SK-N-SH treated with all-trans-retinoic acid at 6 μM for 48 hours (cell line): ENCODE data around the gene EXOSC2.

ENCODE experiments used
- BACH2 ChIP-seq: fragments of 250-450 bp; sonication (Bioruptor Pico); IDR thresholded peaks from 2 replicates; pipeline ENCODE4 v1.9.0; 2021; ENCODE audit warnings: mild to moderate bottlenecking, borderline replicate concordance
- ZC3H10 ChIP-seq: fragments of 250-450 bp; sonication (Bioruptor Pico); IDR thresholded peaks from 2 replicates; pipeline ENCODE4 v1.5.1; 2021; ENCODE audit warnings: mild to moderate bottlenecking, moderate library complexity
- ZFP3 ChIP-seq: fragments of 250-450 bp; sonication (Bioruptor Pico); IDR thresholded peaks from 2 replicates; pipeline ENCODE4 v1.5.0; 2020; ENCODE audit warnings: mild to moderate bottlenecking, moderate library complexity
- ZFP30 ChIP-seq: fragments of 450-650 bp; formaldehyde crosslinking; IDR thresholded peaks from 2 replicates; pipeline ENCODE4 v1.5.0; 2022; ENCODE audit warnings: mild to moderate bottlenecking, moderate library complexity
- ZNF70 ChIP-seq: fragments of 450-650 bp; formaldehyde crosslinking; IDR thresholded peaks from 2 replicates; pipeline ENCODE4 v1.5.0; 2020; ENCODE audit warnings: mild to moderate bottlenecking, moderate library complexity
- TF ChIP-seq, protein P1 (sequence below): fragments of 250-450 bp; sonication (Bioruptor Pico); IDR thresholded peaks from 2 replicates; pipeline ENCODE4 v1.8.0; 2020; ENCODE audit warnings: mild to moderate bottlenecking, moderate library complexity, borderline replicate concordance
- TF ChIP-seq, protein P2 (sequence below): fragments of 250-450 bp; sonication (Bioruptor Pico); IDR thresholded peaks from 2 replicates; pipeline ENCODE4 v1.5.1; 2020; ENCODE audit warnings: low read depth, mild to moderate bottlenecking, moderate library complexity

GRCh38 chr9:130669965-130670364 is 23.6 kb upstream of the EXOSC2 start:
- TF ChIP-seq, protein P1, sequence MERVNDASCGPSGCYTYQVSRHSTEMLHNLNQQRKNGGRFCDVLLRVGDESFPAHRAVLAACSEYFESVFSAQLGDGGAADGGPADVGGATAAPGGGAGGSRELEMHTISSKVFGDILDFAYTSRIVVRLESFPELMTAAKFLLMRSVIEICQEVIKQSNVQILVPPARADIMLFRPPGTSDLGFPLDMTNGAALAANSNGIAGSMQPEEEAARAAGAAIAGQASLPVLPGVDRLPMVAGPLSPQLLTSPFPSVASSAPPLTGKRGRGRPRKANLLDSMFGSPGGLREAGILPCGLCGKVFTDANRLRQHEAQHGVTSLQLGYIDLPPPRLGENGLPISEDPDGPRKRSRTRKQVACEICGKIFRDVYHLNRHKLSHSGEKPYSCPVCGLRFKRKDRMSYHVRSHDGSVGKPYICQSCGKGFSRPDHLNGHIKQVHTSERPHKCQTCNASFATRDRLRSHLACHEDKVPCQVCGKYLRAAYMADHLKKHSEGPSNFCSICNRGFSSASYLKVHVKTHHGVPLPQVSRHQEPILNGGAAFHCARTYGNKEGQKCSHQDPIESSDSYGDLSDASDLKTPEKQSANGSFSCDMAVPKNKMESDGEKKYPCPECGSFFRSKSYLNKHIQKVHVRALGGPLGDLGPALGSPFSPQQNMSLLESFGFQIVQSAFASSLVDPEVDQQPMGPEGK (CRISPR knock-in tag) = no peak
- no peak for TF ChIP-seq ZFP3 (CRISPR knock-in tag)
- TF ChIP-seq BACH2 (CRISPR knock-in tag) = no peak
- no peak for TF ChIP-seq ZNF70 (CRISPR knock-in tag)
- no peak for TF ChIP-seq ZFP30
- TF ChIP-seq, protein P2, sequence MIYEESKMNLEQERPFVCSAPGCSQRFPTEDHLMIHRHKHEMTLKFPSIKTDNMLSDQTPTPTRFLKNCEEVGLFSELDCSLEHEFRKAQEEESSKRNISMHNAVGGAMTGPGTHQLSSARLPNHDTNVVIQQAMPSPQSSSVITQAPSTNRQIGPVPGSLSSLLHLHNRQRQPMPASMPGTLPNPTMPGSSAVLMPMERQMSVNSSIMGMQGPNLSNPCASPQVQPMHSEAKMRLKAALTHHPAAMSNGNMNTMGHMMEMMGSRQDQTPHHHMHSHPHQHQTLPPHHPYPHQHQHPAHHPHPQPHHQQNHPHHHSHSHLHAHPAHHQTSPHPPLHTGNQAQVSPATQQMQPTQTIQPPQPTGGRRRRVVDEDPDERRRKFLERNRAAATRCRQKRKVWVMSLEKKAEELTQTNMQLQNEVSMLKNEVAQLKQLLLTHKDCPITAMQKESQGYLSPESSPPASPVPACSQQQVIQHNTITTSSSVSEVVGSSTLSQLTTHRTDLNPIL = no peak
- TF ChIP-seq ZC3H10 (CRISPR knock-in tag) = no peak
